RPMI8226 (cell line): ENCODE measurements around the gene BRINP2.

Experiments used
- DNase-seq: peaks from one replicate; pipeline ENCODE4 v3.0.0-alpha.2; 2015

BRINP2 gene

GRCh38 chr1:177329871-177330270 is 159.1 kb downstream of the BRINP2 start:
- no peak for DNase-seq
